Stimulated activated CD4-positive, alpha-beta T cell treated with anti-CD3 and anti-CD28 coated beads, Interleukin-2, amount 100 ng/mL, for 4 hours (primary cell): ENCODE data around the gene IL22RA1.

ENCODE experiments used
- DNase-seq: peaks from one replicate; pipeline ENCODE4 v3.0.0-alpha.2; 2020; ENCODE audit warnings: low read depth

Gene IL22RA1

DNA sequence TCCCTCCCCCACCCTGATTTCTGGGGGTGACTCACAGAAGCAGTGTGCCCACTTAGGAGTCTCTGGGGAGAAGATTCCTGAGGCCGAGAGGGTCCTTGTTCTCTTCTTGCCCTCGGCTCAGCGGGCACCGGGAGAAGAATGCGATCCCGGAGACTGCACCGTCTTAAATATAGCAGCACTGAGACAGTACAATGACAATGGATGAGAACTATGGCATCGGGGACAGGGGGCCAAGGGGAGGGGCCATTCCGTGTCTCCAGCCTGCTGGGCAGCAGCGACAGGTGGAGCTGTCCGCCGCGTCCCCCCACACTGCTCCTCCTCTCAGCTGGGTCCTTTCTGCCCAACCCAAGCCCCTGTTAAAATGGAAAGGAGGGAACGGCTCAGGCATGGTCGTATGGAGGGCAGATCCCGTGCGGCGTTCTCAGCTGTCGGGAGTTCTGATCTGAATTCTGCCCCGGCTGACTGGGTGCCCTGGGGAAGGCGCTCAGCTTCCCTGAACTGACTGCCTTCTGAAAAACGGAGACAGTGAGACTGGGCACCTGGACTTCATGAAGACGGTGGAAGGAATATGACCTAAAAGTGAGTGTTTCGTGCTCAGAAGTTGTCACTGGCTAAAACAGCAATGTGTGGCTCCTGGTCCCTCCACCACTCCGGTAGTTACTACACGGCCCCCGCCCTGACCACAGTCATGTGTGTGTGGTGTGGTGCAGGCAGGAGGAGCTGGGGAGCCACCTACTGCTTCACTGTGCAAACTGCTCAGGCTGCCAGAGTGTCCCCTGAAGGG lies 30.8 kb downstream of the IL22RA1 start, which contains the start of gene MYOM3:
Gene MYOM3, minus strand, starts transcription at position 140 of the 784 bp plus-strand sequence. CDS start 3,499 bp downstream, outside the sequence.
- DNase-seq, result peak; percentile 19

- no peak for DNase-seq
Measured at GRCh38 chr1:24111262-24111995, 31.5 kb downstream of the IL22RA1 start.

- no peak for DNase-seq
Measured at GRCh38 chr1:24110642-24111261, 32.2 kb downstream of the IL22RA1 start.

- DNase-seq, result no peak
Measured at GRCh38 chr1:24109686-24110475, 33.1 kb downstream of the IL22RA1 start.

- no peak for DNase-seq
Measured at GRCh38 chr1:24109166-24109483, 33.8 kb downstream of the IL22RA1 start.

GRCh38 chr1:24108334-24109165 lies 34.4 kb downstream of the IL22RA1 start:
- no peak for DNase-seq

DNA sequence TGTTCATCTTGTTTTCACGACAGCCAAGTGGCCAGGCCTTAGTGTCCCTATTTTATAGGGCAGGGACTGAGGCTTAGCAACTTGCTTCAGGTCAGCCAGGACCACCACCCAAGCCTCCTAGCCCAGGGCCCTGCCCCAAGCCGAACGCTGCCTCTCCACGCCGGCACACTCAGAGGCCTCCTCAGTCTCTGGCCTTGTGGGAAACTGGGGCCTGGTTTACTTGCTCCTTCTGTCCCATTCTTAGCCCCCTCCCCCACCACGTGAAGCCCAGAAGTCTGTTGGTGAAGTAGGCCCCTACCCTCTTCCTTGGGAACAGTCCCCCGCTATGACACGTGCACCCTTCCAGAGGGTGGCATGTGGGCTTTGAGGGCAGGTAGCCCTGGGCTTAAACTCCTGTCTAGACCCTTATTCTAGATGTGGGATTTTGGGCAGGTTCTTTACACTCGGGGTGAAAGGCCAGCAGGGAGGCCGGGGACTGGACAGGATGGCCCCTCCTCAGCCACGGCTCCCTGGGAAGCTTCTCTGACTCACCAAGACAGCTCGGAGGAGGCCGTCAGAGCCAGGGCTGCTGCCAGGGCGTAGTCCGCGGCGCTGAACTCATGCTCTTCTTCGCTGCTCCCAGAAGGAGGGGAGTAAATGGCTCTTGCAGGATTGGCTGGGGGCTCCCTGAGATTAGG lies 35.3 kb downstream of the IL22RA1 start:
- DNase-seq, result no peak

GRCh38 chr1:24105368-24106160 lies 37.4 kb downstream of the IL22RA1 start:
- no peak for DNase-seq

DNA sequence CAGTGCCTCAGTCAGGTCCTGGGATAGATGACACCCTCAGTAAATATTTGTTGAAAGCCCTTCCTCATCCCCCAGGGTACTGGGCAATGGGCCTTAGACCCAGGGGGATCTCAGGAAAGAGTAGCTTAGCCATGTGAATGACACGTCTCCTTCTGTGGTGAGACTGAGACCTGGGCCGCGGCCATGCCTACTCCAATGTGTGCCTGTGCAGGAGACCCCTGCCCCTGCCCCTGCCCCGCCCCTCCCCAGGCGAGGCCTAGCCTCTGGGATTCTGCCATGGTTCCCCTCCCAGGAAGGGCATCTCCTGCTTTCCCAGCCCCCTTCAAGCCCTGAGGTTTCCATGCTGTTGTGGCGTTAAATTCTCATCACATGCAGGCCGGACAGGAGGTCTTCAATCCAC lies 38.1 kb downstream of the IL22RA1 start:
- DNase-seq, result no peak

DNA sequence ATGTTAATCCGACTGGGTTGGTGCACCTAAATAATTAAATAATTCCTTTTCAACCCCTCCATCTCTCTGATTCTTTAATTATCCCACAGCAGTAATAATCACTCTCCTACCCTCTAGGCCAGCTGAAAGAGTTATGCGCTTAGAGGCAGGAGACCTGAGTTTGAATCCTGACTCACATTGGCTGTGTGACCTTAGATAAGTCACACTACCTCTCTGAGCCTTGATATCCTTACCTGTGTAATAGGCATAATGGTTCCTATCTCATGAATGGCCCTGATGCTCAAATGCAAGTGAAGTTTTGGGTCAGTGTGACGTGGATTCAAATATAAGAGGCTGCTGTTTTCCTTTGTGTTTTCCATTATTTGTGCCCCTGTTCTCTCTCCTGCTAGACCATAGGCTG lies 39.1 kb downstream of the IL22RA1 start:
- no peak for DNase-seq

- no peak for DNase-seq
Measured at GRCh38 chr1:24103408-24103807, 39.5 kb downstream of the IL22RA1 start.

- no peak for DNase-seq
Measured at GRCh38 chr1:24102961-24103360, 40.0 kb downstream of the IL22RA1 start.

DNA sequence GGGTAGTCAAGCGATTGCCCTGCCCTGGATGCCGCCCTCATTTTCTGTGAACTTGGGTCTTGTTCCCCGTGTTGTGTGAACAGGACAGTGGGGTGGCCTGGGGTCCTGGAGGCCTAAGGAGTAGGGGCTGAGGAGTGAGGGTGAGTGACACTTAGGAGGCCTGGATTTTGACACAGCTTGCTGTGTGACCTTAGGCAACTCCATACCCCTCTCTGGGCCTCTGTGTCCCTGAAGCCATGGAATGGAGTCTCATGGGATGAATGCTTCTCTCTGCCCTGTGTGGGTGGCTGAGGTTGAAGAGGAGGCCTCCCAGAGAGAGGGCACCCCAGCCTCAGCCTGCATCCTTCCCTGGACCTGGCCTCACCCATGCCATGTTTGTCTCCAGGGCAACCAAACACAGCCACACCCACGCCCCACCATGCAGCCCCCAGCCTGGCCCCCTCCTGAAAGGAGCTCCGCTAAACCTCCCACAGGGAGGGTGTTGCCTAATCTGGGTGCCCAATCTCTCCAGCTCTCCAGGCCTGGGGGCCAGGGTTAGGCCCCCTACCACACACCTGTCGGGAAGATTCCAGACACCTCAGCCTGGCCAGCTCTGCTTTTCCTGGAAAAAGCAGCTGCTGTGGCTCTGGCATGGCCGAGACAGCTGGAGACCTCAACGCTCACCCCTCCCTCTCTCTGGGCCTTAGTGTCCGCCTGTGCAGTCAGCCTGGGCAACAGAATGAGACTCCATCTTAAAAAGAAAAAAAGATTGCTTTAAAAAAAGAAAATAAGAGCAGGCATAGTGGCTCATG lies 40.9 kb downstream of the IL22RA1 start:
- no peak for DNase-seq

- no peak for DNase-seq
Measured at GRCh38 chr1:24100945-24101737, 41.8 kb downstream of the IL22RA1 start.

DNA sequence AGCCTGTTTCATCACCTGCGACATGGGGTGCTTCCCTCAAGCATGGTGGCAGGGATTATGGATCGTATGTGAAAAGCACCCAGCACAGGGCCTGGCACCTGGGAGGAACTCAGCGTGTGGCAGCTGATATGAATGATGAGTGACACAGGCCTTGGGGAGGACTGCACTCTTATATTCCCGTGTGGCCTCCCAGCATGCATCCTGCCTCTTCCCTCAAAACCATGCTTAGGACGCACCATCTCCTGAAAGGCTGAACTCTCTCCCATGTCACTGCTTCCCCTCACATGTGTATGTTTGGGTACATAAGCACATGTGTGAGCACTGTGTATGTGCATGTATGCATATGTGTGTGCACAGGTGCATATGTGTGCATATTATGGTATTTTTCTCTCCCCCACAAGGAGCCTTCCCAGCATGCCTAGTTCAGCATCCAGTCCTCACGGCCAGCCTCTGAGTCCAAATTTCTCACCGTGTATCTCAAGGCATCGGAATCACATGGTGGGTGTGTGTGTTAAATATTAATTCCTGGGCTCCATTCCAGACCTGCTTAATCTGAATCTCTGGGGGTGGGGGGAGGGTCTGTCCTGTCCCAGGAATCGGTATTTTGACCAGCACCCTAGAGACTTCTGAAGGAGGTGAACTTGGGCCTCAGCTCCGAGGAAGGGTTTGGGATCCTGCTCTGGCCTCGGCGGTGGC lies 43.8 kb downstream of the IL22RA1 start:
- no peak for DNase-seq

- no peak for DNase-seq
Measured at GRCh38 chr1:24098102-24098501, 44.8 kb downstream of the IL22RA1 start.

DNA sequence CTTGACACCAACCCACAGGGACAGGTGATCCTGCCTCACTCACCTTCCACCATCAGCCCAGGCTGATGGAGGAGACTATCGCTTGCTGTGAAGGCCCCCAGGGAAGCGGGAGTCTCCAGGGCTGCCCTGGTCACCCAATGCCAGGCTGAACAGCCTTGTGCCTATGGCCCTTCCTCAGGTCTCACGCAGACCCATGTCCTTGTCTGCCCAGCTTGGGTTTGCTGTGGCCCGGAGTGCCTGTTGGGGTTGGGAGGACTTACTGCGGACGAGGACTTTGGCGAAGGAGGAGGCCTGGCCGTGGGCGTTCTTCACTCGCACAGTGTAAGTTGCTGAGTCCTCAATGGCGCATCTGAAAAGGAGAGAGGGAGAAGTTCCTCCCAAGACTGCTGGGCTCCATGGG lies 45.3 kb downstream of the IL22RA1 start:
- no peak for DNase-seq

- no peak for DNase-seq
Measured at GRCh38 chr1:24096739-24097103, 46.2 kb downstream of the IL22RA1 start.
